Ishikawa (cell line): ENCODE measurements around the gene NEURL2.

Source experiments
- CEBPB ChIP-seq: IDR thresholded peaks from 2 replicates; pipeline ENCODE4 v1.6.1; 2012
- CREB1 ChIP-seq: IDR thresholded peaks from 2 replicates; pipeline ENCODE4 v1.6.1; 2012; ENCODE audit warnings: low read depth
- EGR1 ChIP-seq: IDR thresholded peaks from 2 replicates; pipeline ENCODE4 v1.6.1; 2012
- EP300 ChIP-seq: IDR thresholded peaks from 2 replicates; pipeline ENCODE4 v1.6.1; 2012; ENCODE audit warnings: borderline replicate concordance
- FOXM1 ChIP-seq: IDR thresholded peaks from 2 replicates; pipeline ENCODE4 v1.6.1; 2012; ENCODE audit warnings: low read depth, borderline replicate concordance
- NFIC ChIP-seq: IDR thresholded peaks from 2 replicates; pipeline ENCODE4 v1.6.1; 2012
- RAD21 ChIP-seq: IDR thresholded peaks from 2 replicates; pipeline ENCODE4 v1.6.1; 2012; ENCODE audit warnings: low read depth
- REST ChIP-seq: IDR thresholded peaks from 2 replicates; pipeline ENCODE4 v1.6.1; 2012; ENCODE audit warnings: low read depth, mild to moderate bottlenecking
- TAF1 ChIP-seq: IDR thresholded peaks from 2 replicates; pipeline ENCODE4 v1.6.1; 2012; ENCODE audit warnings: low read depth, mild to moderate bottlenecking
- TCF12 ChIP-seq: IDR thresholded peaks from 2 replicates; pipeline ENCODE4 v1.6.1; 2012; ENCODE audit warnings: low read depth
- TEAD4 ChIP-seq: IDR thresholded peaks from 2 replicates; pipeline ENCODE4 v1.6.1; 2012
- USF1 ChIP-seq: IDR thresholded peaks from 2 replicates; pipeline ENCODE4 v1.6.1; 2012
- YY1 ChIP-seq: IDR thresholded peaks from 2 replicates; pipeline ENCODE4 v1.6.1; 2012; ENCODE audit warnings: low read depth
- ZBTB7A ChIP-seq: IDR thresholded peaks from 2 replicates; pipeline ENCODE4 v1.6.1; 2012; ENCODE audit warnings: low read depth
- TF ChIP-seq, protein P1 (sequence below): IDR thresholded peaks from 2 replicates; pipeline ENCODE4 v1.6.1; 2012

The NEURL2 gene

GRCh38 chr20:45935416-45936046 is 44.5 kb upstream of the NEURL2 start:
- TF ChIP-seq RAD21 (no peak), USF1 (no peak)
- TF ChIP-seq, protein P1, sequence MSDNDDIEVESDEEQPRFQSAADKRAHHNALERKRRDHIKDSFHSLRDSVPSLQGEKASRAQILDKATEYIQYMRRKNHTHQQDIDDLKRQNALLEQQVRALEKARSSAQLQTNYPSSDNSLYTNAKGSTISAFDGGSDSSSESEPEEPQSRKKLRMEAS: no peak

DNA sequence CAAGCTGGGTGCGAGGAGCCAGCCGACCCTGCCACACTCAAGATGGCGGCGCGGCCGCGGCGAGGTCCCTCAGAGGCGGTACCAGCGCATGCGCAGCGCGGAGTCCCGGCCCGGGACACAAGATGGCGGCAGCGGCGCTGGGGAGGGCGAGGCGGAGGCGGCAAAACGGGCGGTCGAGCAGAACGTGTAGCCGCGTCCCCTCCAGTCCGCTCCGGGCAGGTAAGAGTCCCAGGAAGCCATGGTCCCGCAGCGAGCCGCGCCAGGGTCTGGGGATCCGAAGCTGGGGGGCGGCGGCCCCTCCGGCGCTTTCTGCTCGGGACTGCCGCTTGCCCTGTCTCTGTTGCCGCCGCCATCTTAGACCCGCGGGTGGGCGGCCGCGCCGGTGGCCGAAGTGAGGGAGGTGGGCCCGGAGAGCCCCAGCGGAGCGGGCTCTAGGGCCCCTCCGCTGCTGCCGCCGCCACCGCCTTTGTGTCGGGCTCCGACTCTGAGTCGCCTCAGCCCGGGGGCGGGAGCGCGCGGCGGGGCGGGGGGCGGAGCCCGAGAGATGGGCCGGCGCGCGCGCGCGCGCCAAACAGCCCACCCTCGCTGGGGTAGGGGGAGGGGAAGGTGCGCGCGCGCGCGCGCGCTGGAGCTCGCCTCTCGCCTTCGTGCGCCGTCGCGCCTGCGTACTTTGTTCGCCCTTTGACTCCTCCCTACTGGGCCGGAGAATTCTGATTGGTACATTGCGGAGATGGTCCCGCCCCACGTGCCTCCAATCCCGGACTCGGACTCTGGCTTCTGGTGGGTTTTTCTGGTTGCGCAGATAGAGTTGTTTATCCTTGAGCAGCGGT is 43.8 kb upstream of the NEURL2 start, which contains the start of gene PCIF1:
PCIF1 (plus strand) TSS at position 98 of the 830 bp plus-strand sequence. CDS start 4,317 bp downstream, outside the sequence.
- TF ChIP-seq NFIC: no peak
- no peak for TF ChIP-seq CREB1
- peak; percentile 89 for TF ChIP-seq USF1
- peak; percentile 60; the same call in 1 of the 2 replicates for TF ChIP-seq TCF12
- TF ChIP-seq, protein P1: 0 out of 2 replicates have a peak, but pooled peaks have one; percentile 49
- TF ChIP-seq EGR1: peak; percentile 83
- TF ChIP-seq RAD21: no peak
- TF ChIP-seq REST: peak; percentile 39; the same call in 1 of the 2 replicates
- no peak; the same call in 1 of the 2 replicates for TF ChIP-seq EP300
- TF ChIP-seq YY1: peak; percentile 100
- peak; percentile 100 for TF ChIP-seq TAF1
- no peak for TF ChIP-seq CEBPB
- TF ChIP-seq TEAD4: peak; percentile 44; the same call in 1 of the 2 replicates
- TF ChIP-seq FOXM1: no peak
- TF ChIP-seq ZBTB7A: no peak

DNA sequence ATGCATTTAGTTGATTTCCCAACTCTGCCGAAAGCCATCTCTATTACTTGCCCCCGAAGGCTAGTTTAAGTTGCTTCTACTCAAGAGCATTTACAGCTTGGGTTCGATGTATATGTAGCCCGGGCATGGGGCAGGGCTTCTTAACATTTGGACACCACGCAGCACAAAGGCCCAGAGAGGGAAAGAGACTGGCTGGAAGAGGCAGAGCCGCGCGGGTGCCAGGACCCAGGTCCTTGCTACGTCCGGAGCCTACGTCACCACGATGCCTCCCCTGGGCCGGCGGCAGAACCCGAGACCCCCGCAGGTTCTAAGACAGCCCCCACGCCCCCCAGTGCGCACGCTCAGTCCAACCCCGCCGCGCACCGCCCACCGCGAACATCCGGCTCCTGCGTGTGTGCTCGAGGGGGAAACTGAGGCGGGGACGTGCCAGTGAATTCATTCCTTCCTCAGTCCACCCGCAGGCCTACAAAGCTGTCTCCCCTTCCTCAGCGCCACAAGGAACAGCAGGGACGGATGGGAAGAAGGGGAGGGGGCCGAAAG is 43.1 kb upstream of the NEURL2 start:
- TF ChIP-seq, protein P1: no peak; the same call in none of the 2 replicates
- no peak for TF ChIP-seq CEBPB
- no peak for TF ChIP-seq EGR1
- no peak for TF ChIP-seq FOXM1
- no peak for TF ChIP-seq TCF12
- TF ChIP-seq ZBTB7A: peak; percentile 90
- TF ChIP-seq YY1: no peak

- TF ChIP-seq CREB1 (no peak), TAF1 (peak; percentile 27; the same call in 1 of the 2 replicates), EGR1 (0 out of 2 replicates have a peak, but pooled peaks have one; percentile 21), EP300 (no peak), NFIC (peak; percentile 47; the same call in 1 of the 2 replicates)
Measured at GRCh38 chr20:45933266-45934045, 42.4 kb upstream of the NEURL2 start.

DNA sequence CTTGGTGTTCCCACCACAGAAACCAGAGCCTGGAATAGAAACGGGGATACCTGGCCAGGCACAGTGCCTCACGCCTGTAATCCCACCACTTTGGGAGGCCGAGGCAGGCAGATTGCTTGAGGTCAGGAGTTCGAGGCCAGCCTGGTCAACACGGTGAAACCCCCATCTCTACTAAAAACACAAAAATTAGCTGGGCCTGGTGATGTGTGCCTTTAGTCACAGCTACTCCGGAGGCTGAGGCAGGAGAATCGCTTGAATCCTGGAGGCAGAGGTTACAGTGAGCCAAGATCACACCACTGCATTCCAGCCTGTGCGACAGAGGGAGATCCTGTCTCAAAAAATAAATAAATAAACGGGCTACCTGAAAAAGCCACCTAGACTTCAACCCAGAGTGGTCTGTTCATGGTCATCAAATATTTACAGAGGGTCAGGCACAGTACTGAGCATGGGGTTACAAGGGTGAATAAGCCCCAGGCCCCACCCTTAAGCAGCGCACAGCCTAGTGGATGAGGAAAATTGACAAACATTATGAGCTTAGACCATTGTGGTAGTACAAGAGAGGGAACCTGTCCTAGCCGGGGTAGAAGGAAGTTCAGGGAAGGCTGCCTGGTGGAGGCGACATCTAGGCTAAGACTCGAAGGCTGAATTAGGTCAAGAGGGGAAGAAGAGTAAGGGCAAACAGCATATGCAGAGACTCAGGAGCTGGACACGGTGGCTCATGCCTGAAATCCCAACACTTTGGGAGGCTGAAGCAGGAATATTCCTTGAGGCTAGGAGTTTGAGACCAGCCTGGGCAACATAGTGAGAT is 36.3 kb upstream of the NEURL2 start:
- TF ChIP-seq FOXM1 (no peak), NFIC (no peak), EGR1 (no peak), CEBPB (no peak), TEAD4 (no peak), RAD21 (no peak), TCF12 (no peak), USF1 (no peak), TAF1 (no peak), ZBTB7A (no peak)
- TF ChIP-seq, protein P1: no peak
